T-helper 1 cell treated with Interleukin-12 subunit alpha and Interleukin-12 subunit beta and Interleukin-4 antibody, amounts not matched to agents 30 μg/mL and 1 μg/mL, for 36 hours (primary cell): Measurements from ENCODE around the gene CDIP1.
A peak's percentile ranks its signal among the peaks of the same experiment; 100 is the strongest.

Experiments used
- H3K27ac Mint-ChIP-seq: one replicate; pipeline ENCODE4 v1.8.0; 2021; ENCODE audit warnings: mild to moderate bottlenecking, mixed read lengths
- H3K27me3 Mint-ChIP-seq: one replicate; pipeline ENCODE4 v1.8.0; 2021; ENCODE audit warnings: low read depth, mixed read lengths
- H3K36me3 Mint-ChIP-seq: one replicate; pipeline ENCODE4 v1.8.0; 2021; ENCODE audit warnings: low read depth, mixed read lengths
- H3K4me1 Mint-ChIP-seq: one replicate; pipeline ENCODE4 v1.8.0; 2021; ENCODE audit warnings: low read depth, mixed read lengths
- H3K4me3 Mint-ChIP-seq: one replicate; pipeline ENCODE4 v1.8.0; 2021; ENCODE audit warnings: mild to moderate bottlenecking, moderate library complexity, mixed read lengths
- H3K9me3 Mint-ChIP-seq: one replicate; pipeline ENCODE4 v1.8.0; 2021; ENCODE audit warnings: mixed read lengths

The CDIP1 gene

GRCh38 chr16:4474192-4474961 is 64.2 kb downstream of the CDIP1 start, which contains the start of gene NMRAL1:
NMRAL1 (minus strand) TSS chr16:4474625; CDS start chr16:4474132, 493 bp downstream.
- H3K27me3 Mint-ChIP-seq: no peaks in the 10 kb centered on the region
- peaks cover 9% of the 10 kb centered on the region for H3K36me3 Mint-ChIP-seq
- peak within 1 kb of the TSS; percentile 78 for H3K27ac Mint-ChIP-seq
- H3K4me1 Mint-ChIP-seq: peaks cover 19% of the 10 kb centered on the region
- H3K4me3 Mint-ChIP-seq: peak within 1 kb of the TSS; percentile 89
- H3K9me3 Mint-ChIP-seq: no peaks in the 10 kb centered on the region

GRCh38 chr16:4472880-4473279 is 65.7 kb downstream of the CDIP1 start:
- H3K4me3 Mint-ChIP-seq: peak overlapping the region; percentile 52
- H3K4me1 Mint-ChIP-seq: peaks cover 12% of the 10 kb centered on the region
- H3K36me3 Mint-ChIP-seq: peaks cover 2% of the 10 kb centered on the region
- no peak overlapping the region for H3K27ac Mint-ChIP-seq
- H3K9me3 Mint-ChIP-seq: no peaks in the 10 kb centered on the region
- no peaks in the 10 kb centered on the region for H3K27me3 Mint-ChIP-seq

- H3K36me3 Mint-ChIP-seq: no peaks in the 10 kb centered on the region
- no peak overlapping the region for H3K27ac Mint-ChIP-seq
- no peak overlapping the region for H3K4me3 Mint-ChIP-seq
- H3K4me1 Mint-ChIP-seq: peaks cover 8% of the 10 kb centered on the region
- H3K9me3 Mint-ChIP-seq: no peaks in the 10 kb centered on the region
- no peaks in the 10 kb centered on the region for H3K27me3 Mint-ChIP-seq
Measured at GRCh38 chr16:4471869-4472268, 66.7 kb downstream of the CDIP1 start.

GRCh38 chr16:4468972-4469371 is 69.6 kb downstream of the CDIP1 start:
- H3K27ac Mint-ChIP-seq: no peak overlapping the region
- H3K36me3 Mint-ChIP-seq: peaks cover 9% of the 10 kb centered on the region
- no peak overlapping the region for H3K4me3 Mint-ChIP-seq
- peaks cover 11% of the 10 kb centered on the region for H3K4me1 Mint-ChIP-seq
- H3K27me3 Mint-ChIP-seq: no peaks in the 10 kb centered on the region
- no peaks in the 10 kb centered on the region for H3K9me3 Mint-ChIP-seq

- H3K9me3 Mint-ChIP-seq: no peaks in the 10 kb centered on the region
- H3K36me3 Mint-ChIP-seq: peaks cover 9% of the 10 kb centered on the region
- peaks cover 9% of the 10 kb centered on the region for H3K4me1 Mint-ChIP-seq
- no peaks in the 10 kb centered on the region for H3K27me3 Mint-ChIP-seq
- H3K4me3 Mint-ChIP-seq: no peak overlapping the region
- H3K27ac Mint-ChIP-seq: no peak overlapping the region
Measured at GRCh38 chr16:4467916-4468315, 70.7 kb downstream of the CDIP1 start.

- H3K4me3 Mint-ChIP-seq: no peak overlapping the region
- no peaks in the 10 kb centered on the region for H3K27me3 Mint-ChIP-seq
- peak overlapping the region; percentile 59 for H3K27ac Mint-ChIP-seq
- H3K36me3 Mint-ChIP-seq: peaks cover 9% of the 10 kb centered on the region
- H3K9me3 Mint-ChIP-seq: no peaks in the 10 kb centered on the region
- peaks cover 9% of the 10 kb centered on the region for H3K4me1 Mint-ChIP-seq
Measured at GRCh38 chr16:4465977-4466779, 72.4 kb downstream of the CDIP1 start.

- Mint-ChIP-seq H3K27ac (no peak overlapping the region), H3K27me3 (no peaks in the 10 kb centered on the region), H3K4me3 (no peak overlapping the region), H3K9me3 (no peaks in the 10 kb centered on the region), H3K4me1 (peaks cover 15% of the 10 kb centered on the region), H3K36me3 (peaks cover 17% of the 10 kb centered on the region)
Measured at GRCh38 chr16:4463522-4464163, 74.9 kb downstream of the CDIP1 start.

- H3K36me3 Mint-ChIP-seq: peaks cover 19% of the 10 kb centered on the region
- H3K27me3 Mint-ChIP-seq: no peaks in the 10 kb centered on the region
- H3K9me3 Mint-ChIP-seq: no peaks in the 10 kb centered on the region
- no peak overlapping the region for H3K4me3 Mint-ChIP-seq
- H3K4me1 Mint-ChIP-seq: peaks cover 17% of the 10 kb centered on the region
- H3K27ac Mint-ChIP-seq: no peak overlapping the region
Measured at GRCh38 chr16:4461250-4462085, 77.1 kb downstream of the CDIP1 start.

- Mint-ChIP-seq H3K27me3 (no peaks in the 10 kb centered on the region), H3K27ac (peak overlapping the region; percentile 49), H3K4me1 (peaks cover 13% of the 10 kb centered on the region), H3K4me3 (no peak overlapping the region), H3K9me3 (no peaks in the 10 kb centered on the region), H3K36me3 (peaks cover 20% of the 10 kb centered on the region)
Measured at GRCh38 chr16:4460936-4461249, 77.7 kb downstream of the CDIP1 start.
